H9 (cell line): Measurements from ENCODE around the gene HEG1. TPM values are rescaled to one million over a fixed set of nuclear protein-coding genes. Genes with fewer than 3 reads are reported as not detected.

Experiments
- DNase-seq: peaks from one replicate; pipeline ENCODE4 v3.0.0-alpha.2; 2017
- H2AFZ ChIP-seq: one replicate; pipeline ENCODE4 v1.6.1; 2013; ENCODE audit warnings: mild to moderate bottlenecking, low read length, control low read depth, moderate library complexity
- H2AK5ac ChIP-seq: 2 replicates; pipeline ENCODE4 v1.6.1; 2013; ENCODE audit warnings: low read length, control low read depth, mixed read lengths; ENCODE audit not compliant: insufficient read length
- H2BK120ac ChIP-seq: one replicate; pipeline ENCODE4 v1.6.1; 2013; ENCODE audit warnings: low read depth, mild to moderate bottlenecking, low read length, control low read depth, inconsistent platforms; ENCODE audit not compliant: poor library complexity, severe bottlenecking
- H2BK12ac ChIP-seq: 2 replicates; pipeline ENCODE4 v1.6.1; 2013; ENCODE audit warnings: low read length, control low read depth, mixed read lengths, low read depth; ENCODE audit not compliant: insufficient read length
- H2BK15ac ChIP-seq: 2 replicates; pipeline ENCODE4 v1.6.1; 2013; ENCODE audit warnings: low read depth, low read length, control low read depth
- H2BK20ac ChIP-seq: one replicate; pipeline ENCODE4 v1.6.1; 2013; ENCODE audit warnings: low read depth, mild to moderate bottlenecking, low read length, control low read depth, inconsistent platforms; ENCODE audit not compliant: poor library complexity, severe bottlenecking
- H2BK5ac ChIP-seq: 2 replicates; pipeline ENCODE4 v1.6.1; 2013; ENCODE audit warnings: low read length, control low read depth, mixed read lengths; ENCODE audit not compliant: insufficient read length
- H3K14ac ChIP-seq: 2 replicates; pipeline ENCODE4 v1.6.1; 2013; ENCODE audit warnings: low read length, control low read depth; ENCODE audit not compliant: insufficient read depth
- H3K18ac ChIP-seq: 2 replicates; pipeline ENCODE4 v1.6.1; 2013; ENCODE audit warnings: low read depth, mild to moderate bottlenecking, mixed read lengths, low read length, control low read depth; ENCODE audit not compliant: insufficient read length
- H3K23ac ChIP-seq: 2 replicates; pipeline ENCODE4 v1.6.1; 2013; ENCODE audit warnings: low read length, control low read depth, mixed read lengths, low read depth; ENCODE audit not compliant: insufficient read length
- H3K23me2 ChIP-seq: 2 replicates; pipeline ENCODE4 v1.6.1; 2013; ENCODE audit warnings: low read depth, mild to moderate bottlenecking, mixed read lengths, low read length, control low read depth; ENCODE audit not compliant: insufficient read length, poor library complexity, severe bottlenecking
- H3K27ac ChIP-seq: 2 replicates; pipeline ENCODE4 v1.5.1; 2013; ENCODE audit warnings: low read length, control low read depth, mixed read lengths, low read depth; ENCODE audit not compliant: insufficient read length
- H3K27me3 ChIP-seq: 2 replicates; pipeline ENCODE4 v1.6.1; 2013; ENCODE audit warnings: low read length, control low read depth, inconsistent platforms; ENCODE audit not compliant: insufficient read depth
- H3K4ac ChIP-seq: 2 replicates; pipeline ENCODE4 v1.6.1; 2013; ENCODE audit warnings: low read depth, mild to moderate bottlenecking, control low read depth, inconsistent platforms, low read length, moderate library complexity
- H3K4me1 ChIP-seq: 2 replicates; pipeline ENCODE4 v1.6.1; 2013; ENCODE audit warnings: low read length, control low read depth, inconsistent platforms; ENCODE audit not compliant: insufficient read depth
- H3K4me2 ChIP-seq: 2 replicates; pipeline ENCODE4 v1.6.1; 2013; ENCODE audit warnings: low read length, control low read depth, mixed read lengths; ENCODE audit not compliant: insufficient read length, insufficient read depth
- H3K56ac ChIP-seq: 2 replicates; pipeline ENCODE4 v1.6.1; 2013; ENCODE audit warnings: low read depth, mild to moderate bottlenecking, mixed read lengths, low read length, control low read depth; ENCODE audit not compliant: insufficient read length
- H3K79me1 ChIP-seq: 2 replicates; pipeline ENCODE4 v1.6.1; 2013; ENCODE audit warnings: low read depth, mild to moderate bottlenecking, moderate library complexity, low read length, control low read depth, inconsistent platforms; ENCODE audit not compliant: insufficient read depth, poor library complexity, severe bottlenecking
- H3K79me2 ChIP-seq: 2 replicates; pipeline ENCODE4 v1.6.1; 2013; ENCODE audit warnings: low read length, control low read depth, inconsistent platforms; ENCODE audit not compliant: insufficient read depth
- H3K9ac ChIP-seq: 2 replicates; pipeline ENCODE4 v1.6.1; 2013; ENCODE audit warnings: low read length, control low read depth, mixed read lengths; ENCODE audit not compliant: insufficient read length; ENCODE audit errors: extremely low read depth
- H3K9me3 ChIP-seq: one replicate; pipeline ENCODE4 v1.6.1; 2013; ENCODE audit warnings: low read depth, low read length, inconsistent platforms; ENCODE audit not compliant: control insufficient read depth
- H3T11ph ChIP-seq: one replicate; pipeline ENCODE4 v1.6.1; 2013; ENCODE audit warnings: mild to moderate bottlenecking, low read length, control low read depth, inconsistent platforms
- H4K20me1 ChIP-seq: one replicate; pipeline ENCODE4 v1.6.1; 2013; ENCODE audit not compliant: control insufficient read depth, insufficient read length, insufficient read depth
- H4K5ac ChIP-seq: 2 replicates; pipeline ENCODE4 v1.6.1; 2013; ENCODE audit warnings: low read depth, mild to moderate bottlenecking, mixed read lengths, low read length, control low read depth; ENCODE audit not compliant: insufficient read length
- H4K8ac ChIP-seq: replicated peaks from 2 replicates; pipeline ENCODE4 v1.6.1; 2013; ENCODE audit warnings: low read length, control low read depth, mixed read lengths, low read depth; ENCODE audit not compliant: insufficient read length
- H4K91ac ChIP-seq: 2 replicates; pipeline ENCODE4 v1.6.1; 2013; ENCODE audit warnings: low read depth, mild to moderate bottlenecking, moderate library complexity, mixed read lengths, low read length, control low read depth; ENCODE audit not compliant: insufficient read length
- H3K27ac Mint-ChIP-seq, 3 experiments: 2 replicates in 2 of 3; 3 replicates in 1 of 3; pipeline ENCODE4 v1.8.0; 2020 to 2021; ENCODE audit warnings: mixed read lengths in 3 of 3, mild to moderate bottlenecking in 1 of 3, moderate library complexity in 1 of 3
- H3K27me3 Mint-ChIP-seq: 2 replicates; pipeline ENCODE4 v1.8.0; 2021; ENCODE audit warnings: low read depth, mild to moderate bottlenecking, moderate library complexity, mixed read lengths
- H3K36me3 Mint-ChIP-seq, 3 experiments: 2 replicates in 2 of 3; 3 replicates in 1 of 3; pipeline ENCODE4 v1.8.0; 2020 to 2021; ENCODE audit warnings: low read depth in 3 of 3, mixed read lengths in 3 of 3; ENCODE audit not compliant: insufficient read depth in 1 of 3
- H3K4me1 Mint-ChIP-seq, 2 experiments: 2 replicates each; pipeline ENCODE4 v1.8.0; 2020; ENCODE audit warnings: mixed read lengths in 2 of 2
- H3K4me3 Mint-ChIP-seq, 2 experiments: 2 replicates in 1 of 2; 3 replicates in 1 of 2; pipeline ENCODE4 v1.8.0; 2020 to 2021; ENCODE audit warnings: mild to moderate bottlenecking in 2 of 2, mixed read lengths in 2 of 2, moderate library complexity in 1 of 2
- H3K9me3 Mint-ChIP-seq, 2 experiments: 2 replicates in 1 of 2; 3 replicates in 1 of 2; pipeline ENCODE4 v1.8.0; 2020; ENCODE audit warnings: mild to moderate bottlenecking in 2 of 2, mixed read lengths in 2 of 2, moderate library complexity in 1 of 2
- CTCF ChIP-seq: fragments of 200-600 bp; sonication (generic); conservative IDR thresholded peaks from 3 replicates; pipeline ENCODE4 v1.8.0; 2021; ENCODE audit warnings: antibody characterized with exemption, mild to moderate bottlenecking
- WGBS: extraction: QIAGEN DNeasy Blood & Tissue Kit; methylation state at CpG from one replicate; pipeline ENCODE4 v1.1.7; 2013; ENCODE audit warnings: missing lambda C conversion rate, low lambda C conversion rate, mixed read lengths; ENCODE audit not compliant: insufficient read length; ENCODE audit errors: extremely low coverage; 5-methylcytosine and 5-hydroxymethylcytosine counted together
- total RNA-seq: library from RNA; stranded (reverse); gene quantifications from 2 replicates; pipeline ENCODE4 v1.2.1, GENCODE V29; 2021

HEG1 gene
- total RNA-seq, 1 experiment from 2014 or later, result 10.3 TPM

- peak; percentile 94 for TF ChIP-seq CTCF
- Histone ChIP-seq H2BK5ac (no peak overlapping the region), H3K4me1 (no peaks in the 10 kb centered on the region), H3K56ac (no peak overlapping the region), H2AFZ (no peak overlapping the region), H3K27ac (no peak overlapping the region), H3K79me1 (no peaks in the 10 kb centered on the region), H3K23me2 (no peaks in the 10 kb centered on the region), H3K27me3 (no peaks in the 10 kb centered on the region), H4K20me1 (no peaks in the 10 kb centered on the region), H3K4ac (no peak overlapping the region), H2BK12ac (no peak overlapping the region), H3K23ac (no peak overlapping the region), H4K91ac (no peak overlapping the region), H3K18ac (no peak overlapping the region), H2BK120ac (no peak overlapping the region), H4K8ac (no peak overlapping the region), H2BK15ac (no peak overlapping the region), H3K9ac (no peak overlapping the region), H3K4me2 (no peak overlapping the region), H3K14ac (no peak overlapping the region), H3K9me3 (no peaks in the 10 kb centered on the region), H4K5ac (no peak overlapping the region), H2BK20ac (no peak overlapping the region), H3T11ph (no peak overlapping the region), H2AK5ac (no peak overlapping the region), H3K79me2 (no peaks in the 10 kb centered on the region)
- H3K4me3 Mint-ChIP-seq, result no peak overlapping the region
- WGBS, result no CpG with 5 or more reads among the region's 4 CpGs
- H3K4me1 Mint-ChIP-seq, result no peaks in the 10 kb centered on the region
- H3K36me3 Mint-ChIP-seq, result no peaks in the 10 kb centered on the region
- H3K27ac Mint-ChIP-seq, result peak overlapping the region in 1 of 3 experiments; percentile 78; a peak in 1 of 7 replicates
- peak; percentile 54 for DNase-seq
- H3K9me3 Mint-ChIP-seq, result no peaks in the 10 kb centered on the region
- H3K27me3 Mint-ChIP-seq, result no peaks in the 10 kb centered on the region; the same call in 1 of the 2 replicates
These were observed 127.2 kb downstream of the HEG1 start for GRCh38 chr3:124928333-124929202.
